NCI-H1694 treated with DMSO at 0.1 percent for 48 hours (cell line): Measurements from ENCODE around the gene ORC4.
"Not testable (repeated sequence)": the region's sequence is repeated elsewhere in the genome, so short reads cannot be mapped to it uniquely, and the experiment has no call there.

ENCODE experiments used
- DNase-seq: peaks from one replicate; lab custom pipeline; 2025; lab: John Stamatoyannopoulos, UW

ORC4 gene

GRCh38 chr2:148014616-148015015 is 5.9 kb downstream of the ORC4 start:
- no peak for DNase-seq

- no peak for DNase-seq
These were observed 6.7 kb downstream of the ORC4 start for GRCh38 chr2:148013876-148014275.

- DNase-seq: not testable (repeated sequence)
These were observed 12.1 kb downstream of the ORC4 start for GRCh38 chr2:148008411-148008810.

- DNase-seq: no peak
These were observed 13.2 kb downstream of the ORC4 start for GRCh38 chr2:148007219-148007900.

- no peak for DNase-seq
These were observed 14.1 kb downstream of the ORC4 start for GRCh38 chr2:148006249-148007007.

- not testable (repeated sequence) for DNase-seq
These were observed 18.1 kb downstream of the ORC4 start for GRCh38 chr2:148002420-148002819.

GRCh38 chr2:148000095-148000494 is 20.4 kb downstream of the ORC4 start:
- DNase-seq: no peak

- no peak for DNase-seq
These were observed 21.4 kb downstream of the ORC4 start for GRCh38 chr2:147999126-147999525.

- DNase-seq: no peak
These were observed 22.3 kb downstream of the ORC4 start for GRCh38 chr2:147998203-147998602.

- no peak for DNase-seq
These were observed 23.7 kb downstream of the ORC4 start for GRCh38 chr2:147996828-147997227.

- DNase-seq: not testable (repeated sequence)
These were observed 25.6 kb downstream of the ORC4 start for GRCh38 chr2:147994965-147995364.

- peak; percentile 64 for DNase-seq
These were observed 30.6 kb downstream of the ORC4 start for GRCh38 chr2:147989809-147990403.

GRCh38 chr2:147989102-147989501 is 31.4 kb downstream of the ORC4 start:
- no peak for DNase-seq

- DNase-seq: no peak
These were observed 39.5 kb downstream of the ORC4 start for GRCh38 chr2:147980940-147981528.

- DNase-seq: no peak
These were observed 42.9 kb downstream of the ORC4 start for GRCh38 chr2:147977679-147978078.

GRCh38 chr2:147976102-147976501 is 44.4 kb downstream of the ORC4 start:
- DNase-seq: no peak

GRCh38 chr2:147968571-147968970 is 52.0 kb downstream of the ORC4 start:
- DNase-seq: no peak

GRCh38 chr2:147952118-147952517 is 68.4 kb downstream of the ORC4 start:
- no peak for DNase-seq

- no peak for DNase-seq
These were observed 74.9 kb downstream of the ORC4 start for GRCh38 chr2:147945660-147946059.

GRCh38 chr2:147939313-147939712 is 81.2 kb downstream of the ORC4 start:
- no peak for DNase-seq

GRCh38 chr2:147937744-147938349 is 82.7 kb downstream of the ORC4 start:
- peak; percentile 65 for DNase-seq

- DNase-seq: no peak
These were observed 85.5 kb downstream of the ORC4 start for GRCh38 chr2:147934881-147935620.
